Measurements from ENCODE around the gene COLEC12.
A peak's percentile ranks its signal among the peaks of the same experiment; 100 is the strongest.

The COLEC12 gene

GRCh38 chr18:399631-400135 lies 100.8 kb downstream of the COLEC12 start:
- 83% methylated on average over 9 of the region's 10 CpGs for WGBS
- no peak overlapping the region for H2BK120ac ChIP-seq (ENCODE audit: low read depth, low read length)
- H3K9ac ChIP-seq (ENCODE audit: low read length): peak overlapping the region; percentile 46
- H4K8ac ChIP-seq (ENCODE audit: low read length): no peak overlapping the region
- no peak overlapping the region for H3K4ac ChIP-seq (ENCODE audit: low read depth in 1 of 2, low read length in 2 of 2)
- H3K4me2 ChIP-seq (ENCODE audit: low read length, poor library complexity, severe bottlenecking): no peak overlapping the region
- no peak overlapping the region for H3K18ac ChIP-seq (ENCODE audit: low read depth in 1 of 2, low read length in 2 of 2)
- H2AK5ac ChIP-seq (ENCODE audit: low read length, severe bottlenecking): no peak overlapping the region
- H3K27ac ChIP-seq (ENCODE audit: low read length, poor library complexity, severe bottlenecking): no peak overlapping the region
- H2AFZ ChIP-seq (ENCODE audit: low read depth, low read length): no peak overlapping the region
- H3K9me3 ChIP-seq (ENCODE audit: control insufficient read depth, low read length): no peaks in the 10 kb centered on the region
- no peak overlapping the region for H2BK5ac ChIP-seq (ENCODE audit: low read depth, low read length, poor library complexity, severe bottlenecking)
- no peak overlapping the region for H3K14ac ChIP-seq (ENCODE audit: low read length in 2 of 2)
- no peak for DNase-seq
- H3K36me3 ChIP-seq (ENCODE audit: control insufficient read depth in 1 of 2, insufficient read depth in 2 of 2, low read depth in 1 of 2, low read length in 2 of 2): peaks cover 0 to 26% of the 10 kb centered on the region in 2 experiments
- no peak overlapping the region for H3K4me3 ChIP-seq (ENCODE audit: insufficient read depth in 1 of 2, low read depth in 1 of 2, low read length in 2 of 2)
- H3K27me3 ChIP-seq (ENCODE audit: control insufficient read depth in 1 of 2, insufficient read depth in 1 of 2, low read length in 2 of 2): no peaks in the 10 kb centered on the region
- H2BK12ac ChIP-seq (ENCODE audit: low read length in 2 of 2): peak overlapping the region in 1 of 2 experiments; percentile 72
- H3K4me1 ChIP-seq (ENCODE audit: control insufficient read depth, insufficient read depth, low read depth, low read length): peaks cover 7% of the 10 kb centered on the region
- no peak overlapping the region for H2BK15ac ChIP-seq (ENCODE audit: low read depth, poor library complexity, severe bottlenecking)
- no peak overlapping the region for H3K23ac ChIP-seq (ENCODE audit: low read length in 2 of 2)
- H4K91ac ChIP-seq (ENCODE audit: low read length): no peak overlapping the region
- no peaks in the 10 kb centered on the region for H3K79me1 ChIP-seq (replicated peaks; ENCODE audit: low read length, poor library complexity, severe bottlenecking)

- Histone ChIP-seq H3K79me1 (replicated peaks; ENCODE audit: low read length, poor library complexity, severe bottlenecking) (no peaks in the 10 kb centered on the region), H3K23ac (ENCODE audit: low read length in 2 of 2) (no peak overlapping the region), H3K27me3 (ENCODE audit: control insufficient read depth in 1 of 2, insufficient read depth in 1 of 2, low read length in 2 of 2) (no peaks in the 10 kb centered on the region), H2BK5ac (ENCODE audit: low read depth, low read length, poor library complexity, severe bottlenecking) (no peak overlapping the region), H2BK120ac (ENCODE audit: low read depth, low read length) (no peak overlapping the region), H3K27ac (ENCODE audit: low read length, poor library complexity, severe bottlenecking) (no peak overlapping the region), H3K9ac (ENCODE audit: low read length) (peak overlapping the region; percentile 46), H3K4me1 (ENCODE audit: control insufficient read depth, insufficient read depth, low read depth, low read length) (peaks cover 7% of the 10 kb centered on the region), H3K36me3 (ENCODE audit: control insufficient read depth in 1 of 2, insufficient read depth in 2 of 2, low read depth in 1 of 2, low read length in 2 of 2) (peaks cover 0 to 26% of the 10 kb centered on the region in 2 experiments), H3K4me3 (ENCODE audit: insufficient read depth in 1 of 2, low read depth in 1 of 2, low read length in 2 of 2) (no peak overlapping the region), H3K4ac (ENCODE audit: low read depth in 1 of 2, low read length in 2 of 2) (no peak overlapping the region), H3K9me3 (ENCODE audit: control insufficient read depth, low read length) (no peaks in the 10 kb centered on the region), H2AFZ (ENCODE audit: low read depth, low read length) (no peak overlapping the region), H4K8ac (ENCODE audit: low read length) (no peak overlapping the region), H2BK12ac (ENCODE audit: low read length in 2 of 2) (peak overlapping the region in 1 of 2 experiments; percentile 49), H2AK5ac (ENCODE audit: low read length, severe bottlenecking) (no peak overlapping the region), H3K14ac (ENCODE audit: low read length in 2 of 2) (peak overlapping the region in 1 of 2 experiments; percentile 37), H3K4me2 (ENCODE audit: low read length, poor library complexity, severe bottlenecking) (no peak overlapping the region), H2BK15ac (ENCODE audit: low read depth, poor library complexity, severe bottlenecking) (no peak overlapping the region), H4K91ac (ENCODE audit: low read length) (no peak overlapping the region), H3K18ac (ENCODE audit: low read depth in 1 of 2, low read length in 2 of 2) (no peak overlapping the region)
- DNase-seq: no peak
- WGBS: 71% methylated on average over 5 of the region's 8 CpGs
Measured at GRCh38 chr18:398935-399630, 101.4 kb downstream of the COLEC12 start.

- Histone ChIP-seq H3K27me3 (ENCODE audit: control insufficient read depth in 1 of 2, insufficient read depth in 1 of 2, low read length in 2 of 2) (no peaks in the 10 kb centered on the region), H2BK5ac (ENCODE audit: low read depth, low read length, poor library complexity, severe bottlenecking) (no peak overlapping the region), H3K79me1 (replicated peaks; ENCODE audit: low read length, poor library complexity, severe bottlenecking) (no peaks in the 10 kb centered on the region), H3K18ac (ENCODE audit: low read depth in 1 of 2, low read length in 2 of 2) (no peak overlapping the region), H4K91ac (ENCODE audit: low read length) (no peak overlapping the region), H2AK5ac (ENCODE audit: low read length, severe bottlenecking) (no peak overlapping the region), H2BK15ac (ENCODE audit: low read depth, poor library complexity, severe bottlenecking) (no peak overlapping the region), H2BK120ac (ENCODE audit: low read depth, low read length) (no peak overlapping the region), H2BK12ac (ENCODE audit: low read length in 2 of 2) (no peak overlapping the region), H3K23ac (ENCODE audit: low read length in 2 of 2) (no peak overlapping the region), H3K4ac (ENCODE audit: low read depth in 1 of 2, low read length in 2 of 2) (no peak overlapping the region), H3K4me1 (ENCODE audit: control insufficient read depth, insufficient read depth, low read depth, low read length) (peaks cover 8% of the 10 kb centered on the region), H3K36me3 (ENCODE audit: control insufficient read depth in 1 of 2, insufficient read depth in 2 of 2, low read depth in 1 of 2, low read length in 2 of 2) (peaks cover 0 to 10% of the 10 kb centered on the region in 2 experiments), H3K14ac (ENCODE audit: low read length in 2 of 2) (no peak overlapping the region), H3K4me2 (ENCODE audit: low read length, poor library complexity, severe bottlenecking) (no peak overlapping the region), H4K8ac (ENCODE audit: low read length) (peak overlapping the region; percentile 32), H3K9ac (ENCODE audit: low read length) (peak overlapping the region; percentile 86), H3K4me3 (ENCODE audit: insufficient read depth in 1 of 2, low read depth in 1 of 2, low read length in 2 of 2) (peak overlapping the region in 1 of 2 experiments; percentile 29), H3K27ac (ENCODE audit: low read length, poor library complexity, severe bottlenecking) (no peak overlapping the region), H2AFZ (ENCODE audit: low read depth, low read length) (no peak overlapping the region), H3K9me3 (ENCODE audit: control insufficient read depth, low read length) (no peaks in the 10 kb centered on the region)
- DNase-seq: no peak
- 95% methylated on average over 3 of the region's 3 CpGs for WGBS
Measured at GRCh38 chr18:396556-396955, 103.9 kb downstream of the COLEC12 start.

- 94% methylated on average over 1 of the region's 1 CpG for WGBS
- Histone ChIP-seq H3K4me1 (ENCODE audit: control insufficient read depth, insufficient read depth, low read depth, low read length) (peaks cover 8% of the 10 kb centered on the region), H2AFZ (ENCODE audit: low read depth, low read length) (no peak overlapping the region), H3K18ac (ENCODE audit: low read depth in 1 of 2, low read length in 2 of 2) (no peak overlapping the region), H2BK120ac (ENCODE audit: low read depth, low read length) (no peak overlapping the region), H3K4me2 (ENCODE audit: low read length, poor library complexity, severe bottlenecking) (no peak overlapping the region), H4K91ac (ENCODE audit: low read length) (no peak overlapping the region), H3K23ac (ENCODE audit: low read length in 2 of 2) (no peak overlapping the region), H2BK15ac (ENCODE audit: low read depth, poor library complexity, severe bottlenecking) (no peak overlapping the region), H3K9me3 (ENCODE audit: control insufficient read depth, low read length) (no peaks in the 10 kb centered on the region), H3K36me3 (ENCODE audit: control insufficient read depth in 1 of 2, insufficient read depth in 2 of 2, low read depth in 1 of 2, low read length in 2 of 2) (peaks cover 0 to 7% of the 10 kb centered on the region in 2 experiments), H3K27me3 (ENCODE audit: control insufficient read depth in 1 of 2, insufficient read depth in 1 of 2, low read length in 2 of 2) (no peaks in the 10 kb centered on the region), H3K4me3 (ENCODE audit: insufficient read depth in 1 of 2, low read depth in 1 of 2, low read length in 2 of 2) (no peak overlapping the region), H2BK5ac (ENCODE audit: low read depth, low read length, poor library complexity, severe bottlenecking) (no peak overlapping the region), H3K9ac (ENCODE audit: low read length) (peak overlapping the region; percentile 86), H3K14ac (ENCODE audit: low read length in 2 of 2) (no peak overlapping the region), H3K4ac (ENCODE audit: low read depth in 1 of 2, low read length in 2 of 2) (no peak overlapping the region), H2BK12ac (ENCODE audit: low read length in 2 of 2) (no peak overlapping the region), H2AK5ac (ENCODE audit: low read length, severe bottlenecking) (no peak overlapping the region), H3K79me1 (replicated peaks; ENCODE audit: low read length, poor library complexity, severe bottlenecking) (no peaks in the 10 kb centered on the region), H4K8ac (ENCODE audit: low read length) (no peak overlapping the region), H3K27ac (ENCODE audit: low read length, poor library complexity, severe bottlenecking) (no peak overlapping the region)
- DNase-seq: no peak
Measured at GRCh38 chr18:396251-396555, 104.3 kb downstream of the COLEC12 start.

Data from mesenchymal stem cell (in vitro differentiated cells and primary cell).